ENCODE measurements around the gene ZCCHC4.
"Not testable (repeated sequence)": the region's sequence is repeated elsewhere in the genome, so short reads cannot be mapped to it uniquely, and the experiment has no call there.

ZCCHC4 gene

GRCh38 chr4:25308306-25308705 lies 4.3 kb upstream of the ZCCHC4 start:
- no peak for TF ChIP-seq ZNF274 (IDR thresholded peaks at IDR 0.05; ENCODE audit: low read depth, low read length)
- no peak overlapping the region for H3K4me3 ChIP-seq (ENCODE audit: low read length)

DNA sequence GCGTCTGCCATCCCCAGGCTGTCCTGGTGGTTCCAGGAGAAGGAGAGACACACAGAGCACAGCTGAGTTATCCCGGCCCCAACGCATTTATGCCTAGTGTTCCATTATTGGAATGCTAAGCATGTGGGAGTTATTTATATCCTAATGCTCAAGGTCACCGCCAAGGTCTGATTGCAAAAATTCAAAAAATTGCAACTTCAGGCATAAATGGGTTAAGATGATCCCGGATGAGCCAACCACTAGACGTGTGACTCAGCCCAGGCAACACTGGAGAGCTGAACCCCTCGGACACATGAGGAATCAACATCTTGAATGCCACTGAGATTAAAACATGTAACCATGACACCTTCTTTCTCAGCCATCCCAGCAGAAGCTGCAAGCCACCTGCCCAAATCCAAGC lies 3.8 kb upstream of the ZCCHC4 start:
- no peak for TF ChIP-seq ZNF274 (IDR thresholded peaks at IDR 0.05; ENCODE audit: low read depth, low read length)
- H3K4me3 ChIP-seq (ENCODE audit: low read length) = no peak overlapping the region

- no peak for TF ChIP-seq ZNF274 (IDR thresholded peaks at IDR 0.05; ENCODE audit: low read depth, low read length)
- no peak overlapping the region for H3K4me3 ChIP-seq (ENCODE audit: low read length)
Observed at GRCh38 chr4:25310066-25310802, 2.3 kb upstream of the ZCCHC4 start.

DNA sequence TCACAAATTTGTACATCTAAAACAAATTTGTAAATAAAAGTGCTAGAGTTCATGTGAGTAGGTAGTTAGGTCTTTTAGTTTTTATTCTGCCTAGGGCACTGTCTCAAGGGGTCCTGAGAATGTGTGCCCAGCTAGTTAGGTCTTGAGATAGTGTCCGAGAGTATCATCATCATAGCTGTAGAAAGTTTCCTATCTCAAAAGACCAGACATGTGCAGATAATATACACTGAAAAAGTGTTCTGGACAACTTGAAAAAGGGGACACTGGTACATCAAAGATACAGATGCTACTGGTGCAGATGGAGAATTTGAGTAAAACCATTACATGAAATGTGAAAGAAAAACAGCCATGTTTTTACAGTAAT lies 1.8 kb upstream of the ZCCHC4 start:
- TF ChIP-seq ZNF274 (IDR thresholded peaks at IDR 0.05; ENCODE audit: low read depth, low read length) = no peak
- no peak overlapping the region for H3K4me3 ChIP-seq (ENCODE audit: low read length)

DNA sequence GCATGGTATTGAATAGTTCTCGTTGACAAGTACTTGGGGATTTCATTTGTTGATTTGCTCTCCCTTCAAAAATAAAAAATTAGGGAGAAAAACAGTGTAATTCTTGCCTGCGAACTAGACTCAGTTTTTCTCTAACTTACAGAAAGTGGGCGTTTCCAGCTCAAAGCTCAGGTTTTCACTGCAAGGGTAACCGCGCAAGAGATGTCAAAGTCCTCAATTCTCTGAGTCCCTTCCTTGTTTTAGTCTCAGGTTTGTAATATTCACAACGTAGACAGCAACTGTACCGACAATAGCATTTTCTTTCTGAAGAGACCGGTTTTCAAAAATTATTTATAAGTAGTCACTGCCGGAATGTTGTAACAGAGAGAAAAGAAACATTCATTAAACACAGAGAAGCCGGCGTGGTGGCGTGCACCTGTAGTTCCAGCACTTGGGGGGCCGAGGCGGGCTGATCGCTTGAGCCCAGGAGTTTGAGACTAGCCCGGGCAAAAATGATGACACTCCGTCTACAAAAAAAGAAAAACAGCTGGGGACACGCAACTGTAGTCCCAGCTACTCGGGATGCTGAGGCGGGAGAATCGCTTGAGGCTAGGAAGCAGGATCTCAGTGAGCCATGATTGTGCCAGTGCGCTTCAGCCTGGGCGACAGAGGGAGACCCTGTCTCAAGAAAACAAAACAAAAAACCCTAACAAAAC lies 774 bp downstream of the ZCCHC4 start:
- TF ChIP-seq ZNF274 (IDR thresholded peaks at IDR 0.05; ENCODE audit: low read depth, low read length) = no peak
- H3K4me3 ChIP-seq (ENCODE audit: low read length) = peak overlapping the region; percentile 94

DNA sequence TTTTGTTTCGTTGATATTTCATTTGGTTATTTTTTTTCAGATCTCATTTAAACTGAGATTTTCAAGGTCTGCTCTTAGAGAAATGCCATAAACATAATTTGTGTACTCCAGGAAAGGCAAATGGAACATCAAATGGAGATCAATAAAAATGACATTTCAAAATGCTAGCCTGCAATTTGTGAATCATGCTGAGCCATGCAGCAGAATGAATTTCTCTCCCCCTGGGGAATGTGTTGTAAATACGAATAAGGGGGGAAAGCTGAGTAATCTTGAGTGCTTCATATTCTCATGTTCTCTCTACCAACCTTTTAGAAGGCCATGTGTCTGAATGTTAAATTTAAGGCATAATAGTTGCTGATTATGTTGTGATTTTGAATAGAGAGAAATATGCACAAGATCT lies 7.8 kb downstream of the ZCCHC4 start:
- no peak for TF ChIP-seq ZNF274 (IDR thresholded peaks at IDR 0.05; ENCODE audit: low read depth, low read length)

GRCh38 chr4:25320773-25321172 lies 8.2 kb downstream of the ZCCHC4 start:
- H3K4me3 ChIP-seq (ENCODE audit: low read length) = no peak overlapping the region
- no peak for TF ChIP-seq ZNF274 (IDR thresholded peaks at IDR 0.05; ENCODE audit: low read depth, low read length)

More for the DNA sequence above, 7.8 kb downstream of the ZCCHC4 start:
- H3K4me3 ChIP-seq (ENCODE audit: low read length) = no peak overlapping the region

- TF ChIP-seq ZNF274 (IDR thresholded peaks at IDR 0.05; ENCODE audit: low read depth, low read length) = no peak
- H3K4me3 ChIP-seq (ENCODE audit: low read length) = no peak overlapping the region
Observed at GRCh38 chr4:25321703-25322102, 9.1 kb downstream of the ZCCHC4 start.

GRCh38 chr4:25328463-25328862 lies 15.9 kb downstream of the ZCCHC4 start:
- not testable (repeated sequence) for H3K4me3 ChIP-seq (ENCODE audit: low read length)

GRCh38 chr4:25330335-25330734 lies 17.8 kb downstream of the ZCCHC4 start:
- no peak overlapping the region for H3K4me3 ChIP-seq (ENCODE audit: low read length)
- TF ChIP-seq ZNF274 (IDR thresholded peaks at IDR 0.05; ENCODE audit: low read depth, low read length) = no peak

GRCh38 chr4:25330905-25331808 lies 18.6 kb downstream of the ZCCHC4 start:
- TF ChIP-seq ZNF274 (IDR thresholded peaks at IDR 0.05; ENCODE audit: low read depth, low read length) = no peak
- H3K4me3 ChIP-seq (ENCODE audit: low read length) = peak overlapping the region; percentile 60; the same call in 1 of the 2 replicates

DNA sequence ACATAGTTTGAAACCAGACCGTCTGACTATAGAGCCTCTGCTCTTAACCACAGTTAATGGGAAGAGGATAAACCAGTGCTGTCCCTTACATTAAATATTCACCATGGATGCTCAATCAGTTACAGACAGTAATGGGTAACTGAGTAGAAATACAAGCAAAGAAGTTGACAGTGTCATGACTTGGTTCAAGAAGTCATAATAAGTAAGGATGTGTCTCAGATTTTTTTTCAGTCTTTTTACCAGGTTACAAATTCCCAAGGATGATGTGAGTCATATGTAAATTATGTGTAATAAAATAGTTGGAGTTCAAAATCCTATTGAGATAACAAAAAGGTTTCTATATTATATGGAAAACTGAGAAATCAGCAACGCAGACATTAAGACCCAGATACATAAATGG lies 31.1 kb downstream of the ZCCHC4 start:
- H3K4me3 ChIP-seq (ENCODE audit: low read length) = no peak overlapping the region
- TF ChIP-seq ZNF274 (IDR thresholded peaks at IDR 0.05; ENCODE audit: low read depth, low read length) = no peak

GRCh38 chr4:25345744-25346143 lies 33.2 kb downstream of the ZCCHC4 start:
- H3K4me3 ChIP-seq (ENCODE audit: low read length) = no peak overlapping the region
- no peak for TF ChIP-seq ZNF274 (IDR thresholded peaks at IDR 0.05; ENCODE audit: low read depth, low read length)

DNA sequence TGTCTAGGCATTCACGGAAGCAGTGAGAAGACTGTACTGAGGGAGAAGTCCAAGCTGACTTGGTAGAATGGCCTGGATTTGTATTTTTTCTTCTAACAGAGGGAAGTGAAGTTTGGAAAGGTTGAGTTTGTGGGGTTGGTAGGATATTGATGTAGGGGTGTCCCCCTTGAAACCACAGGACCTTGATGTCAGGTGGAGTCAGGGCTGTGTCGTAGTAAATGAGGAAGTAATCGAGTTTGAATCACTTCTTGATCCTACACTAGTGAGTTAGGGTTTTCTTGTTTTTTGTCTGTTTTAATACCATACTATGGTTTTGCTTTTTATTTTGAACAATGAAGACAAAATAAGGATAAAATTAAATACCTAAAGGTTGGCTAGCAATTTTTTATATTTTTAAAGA lies 34.3 kb downstream of the ZCCHC4 start:
- no peak for TF ChIP-seq ZNF274 (IDR thresholded peaks at IDR 0.05; ENCODE audit: low read depth, low read length)
- H3K4me3 ChIP-seq (ENCODE audit: low read length) = no peak overlapping the region

DNA sequence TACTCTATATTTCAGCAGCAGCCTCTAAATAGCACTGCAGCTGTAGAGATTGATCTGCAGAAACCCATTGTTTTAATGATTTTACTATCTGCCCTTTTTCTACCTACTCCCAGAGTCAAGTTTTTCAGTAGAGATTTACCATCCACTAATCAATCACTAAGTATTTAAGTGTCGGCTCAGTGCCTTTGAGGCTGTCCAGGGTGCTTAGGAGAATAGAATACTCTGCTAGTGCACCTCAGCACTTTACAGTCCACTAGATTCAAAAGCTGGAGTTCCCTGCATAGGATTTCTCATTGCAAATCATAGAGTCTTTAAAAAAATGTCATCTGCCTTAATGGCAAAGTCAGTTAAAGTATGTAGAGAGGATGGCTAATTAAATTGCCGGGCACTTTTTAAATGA lies 34.9 kb downstream of the ZCCHC4 start:
- TF ChIP-seq ZNF274 (IDR thresholded peaks at IDR 0.05; ENCODE audit: low read depth, low read length) = no peak
- no peak overlapping the region for H3K4me3 ChIP-seq (ENCODE audit: low read length)

Measured in GM08714 (cell line).